Measurements from ENCODE around the gene PIK3C3.

Gene PIK3C3

GRCh38 chr18:41966943-41967342 is 11.9 kb downstream of the PIK3C3 start:
- no peak for TF ChIP-seq CREB1 (IDR thresholded peaks at IDR 0.05; ENCODE audit: low read depth)
- no peak for TF ChIP-seq YY1 (IDR thresholded peaks at IDR 0.05; ENCODE audit: low read depth)
- TF ChIP-seq, protein P1, sequence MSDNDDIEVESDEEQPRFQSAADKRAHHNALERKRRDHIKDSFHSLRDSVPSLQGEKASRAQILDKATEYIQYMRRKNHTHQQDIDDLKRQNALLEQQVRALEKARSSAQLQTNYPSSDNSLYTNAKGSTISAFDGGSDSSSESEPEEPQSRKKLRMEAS (IDR thresholded peaks at IDR 0.05), result no peak
- no peak for TF ChIP-seq REST (IDR thresholded peaks at IDR 0.05; ENCODE audit: low read depth)
- TF ChIP-seq CEBPB (IDR thresholded peaks at IDR 0.05), result no peak
- no peak for TF ChIP-seq TCF12 (IDR thresholded peaks at IDR 0.05; ENCODE audit: low read depth)
- no peak for TF ChIP-seq FOXM1 (IDR thresholded peaks at IDR 0.05; ENCODE audit: borderline replicate concordance, low read depth)
- TF ChIP-seq TEAD4 (IDR thresholded peaks at IDR 0.05), result no peak
- no peak for TF ChIP-seq EGR1 (IDR thresholded peaks at IDR 0.05)
- no peak for TF ChIP-seq ZBTB7A (IDR thresholded peaks at IDR 0.05; ENCODE audit: low read depth)
- TF ChIP-seq RAD21 (IDR thresholded peaks at IDR 0.05; ENCODE audit: low read depth), result no peak
- TF ChIP-seq EP300 (IDR thresholded peaks at IDR 0.05; ENCODE audit: borderline replicate concordance), result no peak
- TF ChIP-seq NFIC (IDR thresholded peaks at IDR 0.05), result no peak
- no peak for TF ChIP-seq TAF1 (IDR thresholded peaks at IDR 0.05; ENCODE audit: low read depth)
- TF ChIP-seq, protein P2, sequence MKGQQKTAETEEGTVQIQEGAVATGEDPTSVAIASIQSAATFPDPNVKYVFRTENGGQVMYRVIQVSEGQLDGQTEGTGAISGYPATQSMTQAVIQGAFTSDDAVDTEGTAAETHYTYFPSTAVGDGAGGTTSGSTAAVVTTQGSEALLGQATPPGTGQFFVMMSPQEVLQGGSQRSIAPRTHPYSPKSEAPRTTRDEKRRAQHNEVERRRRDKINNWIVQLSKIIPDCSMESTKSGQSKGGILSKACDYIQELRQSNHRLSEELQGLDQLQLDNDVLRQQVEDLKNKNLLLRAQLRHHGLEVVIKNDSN (IDR thresholded peaks at IDR 0.05), result no peak

- TF ChIP-seq CEBPB (IDR thresholded peaks at IDR 0.05) (no peak), ZBTB7A (IDR thresholded peaks at IDR 0.05; ENCODE audit: low read depth) (no peak), YY1 (IDR thresholded peaks at IDR 0.05; ENCODE audit: low read depth) (no peak), CREB1 (IDR thresholded peaks at IDR 0.05; ENCODE audit: low read depth) (no peak), NFIC (IDR thresholded peaks at IDR 0.05) (no peak), TEAD4 (IDR thresholded peaks at IDR 0.05) (no peak), EGR1 (IDR thresholded peaks at IDR 0.05) (no peak), EP300 (IDR thresholded peaks at IDR 0.05; ENCODE audit: borderline replicate concordance) (no peak), REST (IDR thresholded peaks at IDR 0.05; ENCODE audit: low read depth) (no peak), RAD21 (IDR thresholded peaks at IDR 0.05; ENCODE audit: low read depth) (no peak), TCF12 (IDR thresholded peaks at IDR 0.05; ENCODE audit: low read depth) (no peak), FOXM1 (IDR thresholded peaks at IDR 0.05; ENCODE audit: borderline replicate concordance, low read depth) (no peak), TAF1 (IDR thresholded peaks at IDR 0.05; ENCODE audit: low read depth) (no peak)
- TF ChIP-seq, protein P1 (IDR thresholded peaks at IDR 0.05), result no peak
- TF ChIP-seq, protein P2 (IDR thresholded peaks at IDR 0.05), result no peak
Observed at GRCh38 chr18:41967680-41968079, 12.6 kb downstream of the PIK3C3 start.

GRCh38 chr18:41969881-41970280 is 14.8 kb downstream of the PIK3C3 start:
- TF ChIP-seq YY1 (IDR thresholded peaks at IDR 0.05; ENCODE audit: low read depth) (no peak), FOXM1 (IDR thresholded peaks at IDR 0.05; ENCODE audit: borderline replicate concordance, low read depth) (no peak), TAF1 (IDR thresholded peaks at IDR 0.05; ENCODE audit: low read depth) (no peak), ZBTB7A (IDR thresholded peaks at IDR 0.05; ENCODE audit: low read depth) (no peak), NFIC (IDR thresholded peaks at IDR 0.05) (no peak), REST (IDR thresholded peaks at IDR 0.05; ENCODE audit: low read depth) (no peak), CREB1 (IDR thresholded peaks at IDR 0.05; ENCODE audit: low read depth) (no peak), TCF12 (IDR thresholded peaks at IDR 0.05; ENCODE audit: low read depth) (no peak), TEAD4 (IDR thresholded peaks at IDR 0.05) (no peak), CEBPB (IDR thresholded peaks at IDR 0.05) (no peak)
- TF ChIP-seq, protein P2 (IDR thresholded peaks at IDR 0.05), result no peak
